ENCODE data around the gene MAVS.

Gene MAVS

GRCh38 chr20:3813848-3814581 is 32.6 kb upstream of the MAVS start:
- ATAC-seq: no peak
- no peak for TF ChIP-seq CSDC2 (CRISPR knock-in tag; IDR thresholded peaks at IDR 0.05)
- no peak for TF ChIP-seq CSRNP3 (CRISPR knock-in tag; IDR thresholded peaks at IDR 0.05)
- TF ChIP-seq ARNTL (CRISPR knock-in tag; IDR thresholded peaks at IDR 0.05; ENCODE audit: borderline replicate concordance, low read depth): no peak
- TF ChIP-seq ZNF70 (CRISPR knock-in tag; IDR thresholded peaks at IDR 0.05): no peak
- no peak for TF ChIP-seq OSR1 (CRISPR knock-in tag; IDR thresholded peaks at IDR 0.05)
- no peak for TF ChIP-seq TOX (CRISPR knock-in tag; IDR thresholded peaks at IDR 0.05; ENCODE audit: borderline replicate concordance)

GRCh38 chr20:3814928-3815495 is 31.6 kb upstream of the MAVS start:
- ATAC-seq: no peak
- TF ChIP-seq TSHZ2 (CRISPR knock-in tag; IDR thresholded peaks at IDR 0.05) (no peak), ZC3H10 (CRISPR knock-in tag; IDR thresholded peaks at IDR 0.05) (no peak), ZNF70 (CRISPR knock-in tag; IDR thresholded peaks at IDR 0.05) (no peak), SNAI2 (CRISPR knock-in tag; IDR thresholded peaks at IDR 0.05) (no peak), TOX (CRISPR knock-in tag; IDR thresholded peaks at IDR 0.05; ENCODE audit: borderline replicate concordance) (no peak), ZNF565 (CRISPR knock-in tag; conservative IDR thresholded peaks at IDR 0.05; ENCODE audit: low read depth) (no peak), ISL1 (CRISPR knock-in tag; IDR thresholded peaks at IDR 0.05) (no peak), ZNF8 (CRISPR knock-in tag; IDR thresholded peaks at IDR 0.05) (no peak), TCF4 (CRISPR knock-in tag; IDR thresholded peaks at IDR 0.05; ENCODE audit: borderline replicate concordance) (no peak), ZFP3 (CRISPR knock-in tag; IDR thresholded peaks at IDR 0.05) (no peak), GLIS3 (CRISPR knock-in tag; IDR thresholded peaks at IDR 0.05) (no peak), ZFP30 (CRISPR knock-in tag; IDR thresholded peaks at IDR 0.05) (no peak)

GRCh38 chr20:3815703-3816315 is 30.8 kb upstream of the MAVS start:
- no peak for ATAC-seq
- TF ChIP-seq ARNTL (CRISPR knock-in tag; IDR thresholded peaks at IDR 0.05; ENCODE audit: borderline replicate concordance, low read depth) (no peak), TOX (CRISPR knock-in tag; IDR thresholded peaks at IDR 0.05; ENCODE audit: borderline replicate concordance) (no peak), CSRNP3 (CRISPR knock-in tag; IDR thresholded peaks at IDR 0.05) (no peak), PATZ1 (CRISPR knock-in tag; IDR thresholded peaks at IDR 0.05; ENCODE audit: borderline replicate concordance) (no peak), RARB (CRISPR knock-in tag; IDR thresholded peaks at IDR 0.05) (no peak), ZFP3 (CRISPR knock-in tag; IDR thresholded peaks at IDR 0.05) (no peak), GLIS3 (CRISPR knock-in tag; IDR thresholded peaks at IDR 0.05) (no peak), ISL1 (CRISPR knock-in tag; IDR thresholded peaks at IDR 0.05) (no peak), OSR1 (CRISPR knock-in tag; IDR thresholded peaks at IDR 0.05) (no peak), ZFP30 (CRISPR knock-in tag; IDR thresholded peaks at IDR 0.05) (no peak), PPARA (CRISPR knock-in tag; IDR thresholded peaks at IDR 0.05; ENCODE audit: borderline replicate concordance) (no peak), SNAI2 (CRISPR knock-in tag; IDR thresholded peaks at IDR 0.05) (no peak), TCF4 (CRISPR knock-in tag; IDR thresholded peaks at IDR 0.05; ENCODE audit: borderline replicate concordance) (no peak), CSDC2 (CRISPR knock-in tag; IDR thresholded peaks at IDR 0.05) (no peak), ZNF8 (CRISPR knock-in tag; IDR thresholded peaks at IDR 0.05) (no peak), ESRRG (CRISPR knock-in tag; IDR thresholded peaks at IDR 0.05) (no peak), ZC3H10 (CRISPR knock-in tag; IDR thresholded peaks at IDR 0.05) (no peak)
